GM10847 (cell line): ENCODE results near the gene UNC93A.

Source experiments
- POLR2A ChIP-seq: IDR thresholded peaks from 2 replicates; pipeline ENCODE4 v1.6.1; 2011; ENCODE audit not compliant: insufficient read length; ENCODE audit errors: extremely low read depth

UNC93A gene

GRCh38 chr6:167307342-167307955 lies 16.3 kb downstream of the UNC93A start:
- TF ChIP-seq POLR2A: no peak

GRCh38 chr6:167308207-167308606 lies 17.1 kb downstream of the UNC93A start:
- no peak for TF ChIP-seq POLR2A

GRCh38 chr6:167311286-167311685 lies 20.2 kb downstream of the UNC93A start:
- no peak for TF ChIP-seq POLR2A

- no peak for TF ChIP-seq POLR2A
Observed at GRCh38 chr6:167314180-167314821, 23.2 kb downstream of the UNC93A start.

GRCh38 chr6:167317172-167317571 lies 26.1 kb downstream of the UNC93A start:
- TF ChIP-seq POLR2A: no peak

- no peak for TF ChIP-seq POLR2A
Observed at GRCh38 chr6:167323111-167323510, 32.0 kb downstream of the UNC93A start.

GRCh38 chr6:167324111-167324510 lies 33.0 kb downstream of the UNC93A start:
- TF ChIP-seq POLR2A: no peak

GRCh38 chr6:167325766-167326165 lies 34.7 kb downstream of the UNC93A start:
- no peak for TF ChIP-seq POLR2A

- no peak for TF ChIP-seq POLR2A
Observed at GRCh38 chr6:167327391-167327790, 36.3 kb downstream of the UNC93A start.

GRCh38 chr6:167328086-167328485 lies 37.0 kb downstream of the UNC93A start:
- TF ChIP-seq POLR2A: no peak

GRCh38 chr6:167329014-167329413 lies 37.9 kb downstream of the UNC93A start:
- TF ChIP-seq POLR2A: no peak

- TF ChIP-seq POLR2A: no peak
Observed at GRCh38 chr6:167330750-167331149, 39.6 kb downstream of the UNC93A start.

- no peak for TF ChIP-seq POLR2A
Observed at GRCh38 chr6:167331565-167331964, 40.5 kb downstream of the UNC93A start.

GRCh38 chr6:167336844-167337630 lies 45.9 kb downstream of the UNC93A start:
- TF ChIP-seq POLR2A: no peak

- no peak for TF ChIP-seq POLR2A
Observed at GRCh38 chr6:167337675-167338449, 46.7 kb downstream of the UNC93A start.
